K562 (cell line): Measurements from ENCODE around the gene ZKSCAN3. TPM values are rescaled to one million over a fixed set of nuclear protein-coding genes. Genes with fewer than 3 reads are reported as not detected.

Source experiments
- BRD9 ChIP-seq: fragments of 450-650 bp; IDR thresholded peaks from 2 replicates; pipeline ENCODE4 v1.6.1; 2018; ENCODE audit warnings: low read depth; ENCODE audit not compliant: partially characterized antibody
- CBX3 ChIP-seq, 2 experiments: IDR thresholded peaks; 1 replicate in 1 of 2; 2 replicates in 1 of 2; pipeline ENCODE4 v1.6.1; 2012; ENCODE audit warnings: inconsistent platforms in 2 of 2, low read length in 2 of 2, borderline replicate concordance in 1 of 2, control low read depth in 1 of 2
- EP300 ChIP-seq: IDR thresholded peaks from 2 replicates; pipeline ENCODE4 v1.6.1; 2012; ENCODE audit warnings: low read length, improper control_type of control experiment
- FOS ChIP-seq: IDR thresholded peaks from 3 replicates; pipeline ENCODE4 v1.6.1; 2011; ENCODE audit not compliant: insufficient read length; ENCODE audit errors: extremely low read depth
- POLR2AphosphoS2 ChIP-seq: IDR thresholded peaks from 2 replicates; pipeline ENCODE4 v1.6.1; 2012; ENCODE audit warnings: low read length, improper control_type of control experiment
- RBM22 ChIP-seq: fragments of 200-400 bp; formaldehyde crosslinking; IDR thresholded peaks from 2 replicates; pipeline ENCODE4 v1.6.1; 2018; ENCODE audit warnings: low read length, low read depth; ENCODE audit not compliant: poor library complexity, severe bottlenecking
- RREB1 ChIP-seq: fragments of 250-450 bp; sonication (Bioruptor Pico); IDR thresholded peaks from 2 replicates; pipeline ENCODE4 v1.4.0; 2020
- SPI1 ChIP-seq: IDR thresholded peaks from 2 replicates; pipeline ENCODE4 v1.6.1; 2011; ENCODE audit warnings: low read depth, low read length, control low read depth, borderline replicate concordance
- TSHZ1 ChIP-seq: fragments of 250-450 bp; sonication (Bioruptor Pico); IDR thresholded peaks from 2 replicates; pipeline ENCODE4 v1.4.0; 2020; ENCODE audit warnings: mild to moderate bottlenecking, moderate library complexity
- VEZF1 ChIP-seq: fragments of 200-800 bp; sonication (Bioruptor generic); IDR thresholded peaks from 2 replicates; pipeline ENCODE4 v1.6.1; 2017; ENCODE audit warnings: missing genetic modification characterization, missing compliant biosample characterization
- ZNF282 ChIP-seq: sonication (generic); formaldehyde crosslinking; IDR thresholded peaks from 2 replicates; pipeline ENCODE4 v1.8.1; 2023; ENCODE audit warnings: missing genetic modification reagents
- polyA plus RNA-seq, 8 experiments: library from polyadenylated mRNA; depleted of rRNA in 4 of 8; stranded (reverse) in 5 of 8; unstranded in 3 of 8; fragments of >200 nt; fragmentation: Nextera tagmentation in 2 of 8; fragmentation: Illumina TruSeq in 1 of 8; extraction: Ambion mirVana in 2 of 8; extraction: Trizol in 1 of 8; gene quantifications; 2 replicates each; pipeline versions ENCODE4 v1.2.1 to v1.2.3, GENCODE V29; 2011 to 2014; ENCODE audit warnings: inconsistent platforms in 1 of 8, missing spikeins in 1 of 8
- total RNA-seq, 7 experiments: library from RNA; depleted of rRNA in 6 of 7; stranded (reverse); fragments of >200 nt in 6 of 7; fragmentation: Illumina TruSeq in 2 of 7; extraction: Trizol in 2 of 7; gene quantifications; 2 replicates each; pipeline versions ENCODE4 v1.2.1 to v1.2.3, GENCODE V29; 2011 to 2021; ENCODE audit warnings: low replicate concordance in 1 of 7

ZKSCAN3 gene
- total and polyA plus RNA-seq, 9 of the 15 experiments (the other 6 are each of a cell fraction or from before 2014, with no cell fraction given) = 3.0 to 12.4 (median 10.2) TPM

GRCh38 chr6:28336284-28337120 lies 13.2 kb upstream of the ZKSCAN3 start (continued):
- TF ChIP-seq TSHZ1 (0 out of 2 replicates have a peak, but pooled peaks have one; percentile 68), RBM22 (no peak), FOS (no peak), ZNF282 (CRISPR knock-in tag) (no peak), BRD9 (peak; percentile 85), RREB1 (peak; percentile 91), POLR2AphosphoS2 (no peak), SPI1 (peak; percentile 92), VEZF1 (peak; percentile 68), EP300 (peak; percentile 93), CBX3 (IDR thresholded peaks at IDR 0.05; ENCODE audit: borderline replicate concordance in 1 of 2, low read length in 2 of 2) (no peak)
